Endothelial cell of umbilical vein (primary cell): ENCODE data around the gene CTDP1. TPM values are rescaled to one million over a fixed set of nuclear protein-coding genes. Genes with fewer than 3 reads are reported as not detected.

Experiments
- BruUV-seq: library from RNA; stranded (reverse); fragments of 400-500 nt; replicated peaks from 2 replicates; lab custom pipeline; 2021; lab: Mats Ljungman, UMichigan
- CTCF ChIA-PET: fragments of 300-600, 350-600 bp; sonication (Branson Sonifier 250); formaldehyde crosslinking; loops from one replicate; lab custom pipeline; 2021; ENCODE audit warnings: antibody characterized with exemption, inconsistent platforms; lab: Charles Lee
- POLR2A ChIA-PET: fragments of 300-600, 350-600 bp; sonication (Branson Sonifier 250); formaldehyde crosslinking; loops from one replicate; lab custom pipeline; 2021; ENCODE audit warnings: antibody characterized with exemption, inconsistent platforms; lab: Charles Lee
- DNase-seq: peaks from one replicate; pipeline ENCODE4 v3.0.0-alpha.2; 2011; ENCODE audit warnings: low read depth, low spot score
- FAIRE-seq: peaks from 2 replicates; lab custom pipeline; 2011; peaks lifted over from hg19 to GRCh38; lab: Jason Lieb, UNC
- H2AFZ ChIP-seq: 2 replicates; pipeline ENCODE4 v1.6.0; 2012; ENCODE audit warnings: low read depth, low read length, control low read depth, inconsistent platforms
- H3K27ac ChIP-seq: 2 replicates; pipeline ENCODE4 v1.5.1; 2011; ENCODE audit warnings: low read depth, mild to moderate bottlenecking, control low read depth, low read length, moderate library complexity; ENCODE audit not compliant: insufficient read depth
- H3K27me3 ChIP-seq, 2 experiments: 2 replicates each; pipeline versions ENCODE4 v1.6.0 to v1.6.1; 2011; ENCODE audit warnings: low read length in 2 of 2, mixed read lengths in 1 of 2; ENCODE audit not compliant: control insufficient read depth in 2 of 2, insufficient read depth in 2 of 2
- H3K36me3 ChIP-seq, 2 experiments: 2 replicates in 1 of 2; 3 replicates in 1 of 2; pipeline ENCODE4 v1.5.1; 2011; ENCODE audit warnings: low read length in 2 of 2, mild to moderate bottlenecking in 1 of 2, moderate library complexity in 1 of 2; ENCODE audit not compliant: control insufficient read depth in 2 of 2, insufficient read depth in 2 of 2; ENCODE audit errors: extremely low read depth in 1 of 2
- H3K4me1 ChIP-seq: 3 replicates; pipeline ENCODE4 v1.5.1; 2011; ENCODE audit warnings: mild to moderate bottlenecking, low read length; ENCODE audit not compliant: control insufficient read depth, insufficient read depth; ENCODE audit errors: extremely low read depth
- H3K4me2 ChIP-seq: 2 replicates; pipeline ENCODE4 v1.6.1; 2011; ENCODE audit warnings: low read length, control low read depth, mixed read lengths; ENCODE audit not compliant: insufficient read depth
- H3K4me3 ChIP-seq, 3 experiments: fragments of 200-600 bp in 1 of 3; sonication (generic), shearing (Covaris generic) in 1 of 3; replicated peaks in 1 of 3; 2 replicates each; pipeline ENCODE4 v1.5.1; 2011 to 2016; ENCODE audit warnings: control low read depth in 3 of 3, low read length in 3 of 3, mild to moderate bottlenecking in 2 of 3, inconsistent platforms in 1 of 3, low read depth in 1 of 3, moderate library complexity in 1 of 3; ENCODE audit not compliant: insufficient read depth in 1 of 3
- H3K79me2 ChIP-seq: 2 replicates; pipeline ENCODE4 v1.6.0; 2012; ENCODE audit warnings: low read length, inconsistent platforms; ENCODE audit not compliant: control insufficient read depth, insufficient read depth
- H3K9ac ChIP-seq: replicated peaks from 2 replicates; pipeline ENCODE3; 2011; ENCODE audit warnings: low read length, control low read depth; ENCODE audit not compliant: insufficient read depth; ENCODE audit errors: extremely low read depth
- H3K9me1 ChIP-seq: replicated peaks from 3 replicates; pipeline ENCODE4 v1.6.0; 2011; ENCODE audit warnings: mild to moderate bottlenecking, low read length; ENCODE audit not compliant: control insufficient read depth, insufficient read depth; ENCODE audit errors: extremely low read depth
- H3K9me3 ChIP-seq: replicated peaks from 2 replicates; pipeline ENCODE4 v1.5.1; 2012; ENCODE audit warnings: low read length, inconsistent platforms; ENCODE audit not compliant: control insufficient read depth, insufficient read depth
- H4K20me1 ChIP-seq: replicated peaks from 2 replicates; pipeline ENCODE3; 2011; ENCODE audit warnings: mild to moderate bottlenecking, low read length; ENCODE audit not compliant: control insufficient read depth, insufficient read depth; ENCODE audit errors: extremely low read depth
- CTCF ChIP-seq, 2 donors: IDR thresholded peaks; 1 replicate in 1 of 2; 2 replicates in 1 of 2; pipeline ENCODE4 v1.5.1; 2011; ENCODE audit warnings: low read length in 2 of 2, mild to moderate bottlenecking in 2 of 2, moderate library complexity in 2 of 2, control low read depth in 1 of 2, inconsistent platforms in 1 of 2, low read depth in 1 of 2; ENCODE audit not compliant: insufficient read depth in 1 of 2; ENCODE audit errors: extremely low read depth in 1 of 2
- EZH2 ChIP-seq: IDR thresholded peaks from 2 replicates; pipeline ENCODE4 v1.6.1; 2012; ENCODE audit warnings: borderline replicate concordance, low read depth, mild to moderate bottlenecking, moderate library complexity, low read length, inconsistent platforms; ENCODE audit not compliant: severe bottlenecking
- FOS ChIP-seq: IDR thresholded peaks from 2 replicates; pipeline ENCODE4 v1.6.1; 2011; ENCODE audit warnings: mild to moderate bottlenecking, low read length, moderate library complexity, borderline replicate concordance; ENCODE audit not compliant: insufficient read depth
- GATA2 ChIP-seq: IDR thresholded peaks from 2 replicates; pipeline ENCODE4 v1.7.0; 2011; ENCODE audit warnings: low read depth, mild to moderate bottlenecking, moderate library complexity, mixed read lengths, low read length; ENCODE audit not compliant: insufficient read length, insufficient read depth
- JUN ChIP-seq: IDR thresholded peaks from 2 replicates; pipeline ENCODE4 v1.6.1; 2011; ENCODE audit warnings: borderline replicate concordance, low read depth; ENCODE audit not compliant: insufficient read length, insufficient read depth
- MAX ChIP-seq: IDR thresholded peaks from 2 replicates; pipeline ENCODE4 v1.6.1; 2011; ENCODE audit not compliant: insufficient read depth, insufficient read length
- MYC ChIP-seq: IDR thresholded peaks from one replicate; pipeline ENCODE4 v1.6.1; 2011; ENCODE audit warnings: mild to moderate bottlenecking, low read depth, low read length
- POLR2A ChIP-seq: IDR thresholded peaks from 2 replicates; pipeline ENCODE4 v1.6.1; 2012; ENCODE audit warnings: low read depth, mild to moderate bottlenecking, control low read depth, low read length
- POLR2AphosphoS5 ChIP-seq: IDR thresholded peaks from 2 replicates; pipeline ENCODE4 v1.6.1; 2012; ENCODE audit warnings: low read depth, mild to moderate bottlenecking, control low read depth, low read length, moderate library complexity; ENCODE audit not compliant: insufficient read depth
- dilution Hi-C: fragments of 300-500 bp; cut with MboI; formaldehyde crosslinking; loops from one replicate; pipeline ENCODE4 v1.15.0; 2019; ENCODE audit warnings: low sequenced_read_pairs; ENCODE audit not compliant: extremely low pct_ligation_motif_present
- intact Hi-C: fragments of 100-400 bp; cut with micrococcal nuclease; formaldehyde crosslinking; loops from one replicate; pipeline ENCODE4 v1.10.0; 2022
- polyA plus RNA-seq, 4 experiments: library from polyadenylated mRNA; depleted of rRNA in 3 of 4; stranded (reverse) in 3 of 4; unstranded in 1 of 4; fragments of >200 nt; gene quantifications; 2 replicates each; pipeline versions ENCODE4 v1.2.1 to v1.2.3, GENCODE V29; 2011 to 2012; ENCODE audit warnings: missing spikeins in 1 of 4
- total RNA-seq: library from RNA; stranded (reverse); gene quantifications from 2 replicates; pipeline ENCODE4 v1.2.3, GENCODE V29; 2021

Gene CTDP1
- total and polyA plus RNA-seq, 2 donors (not counting 3 experiments of a cell fraction or from before 2014, with no cell fraction given) = 15.3 to 27.6 TPM

DNA sequence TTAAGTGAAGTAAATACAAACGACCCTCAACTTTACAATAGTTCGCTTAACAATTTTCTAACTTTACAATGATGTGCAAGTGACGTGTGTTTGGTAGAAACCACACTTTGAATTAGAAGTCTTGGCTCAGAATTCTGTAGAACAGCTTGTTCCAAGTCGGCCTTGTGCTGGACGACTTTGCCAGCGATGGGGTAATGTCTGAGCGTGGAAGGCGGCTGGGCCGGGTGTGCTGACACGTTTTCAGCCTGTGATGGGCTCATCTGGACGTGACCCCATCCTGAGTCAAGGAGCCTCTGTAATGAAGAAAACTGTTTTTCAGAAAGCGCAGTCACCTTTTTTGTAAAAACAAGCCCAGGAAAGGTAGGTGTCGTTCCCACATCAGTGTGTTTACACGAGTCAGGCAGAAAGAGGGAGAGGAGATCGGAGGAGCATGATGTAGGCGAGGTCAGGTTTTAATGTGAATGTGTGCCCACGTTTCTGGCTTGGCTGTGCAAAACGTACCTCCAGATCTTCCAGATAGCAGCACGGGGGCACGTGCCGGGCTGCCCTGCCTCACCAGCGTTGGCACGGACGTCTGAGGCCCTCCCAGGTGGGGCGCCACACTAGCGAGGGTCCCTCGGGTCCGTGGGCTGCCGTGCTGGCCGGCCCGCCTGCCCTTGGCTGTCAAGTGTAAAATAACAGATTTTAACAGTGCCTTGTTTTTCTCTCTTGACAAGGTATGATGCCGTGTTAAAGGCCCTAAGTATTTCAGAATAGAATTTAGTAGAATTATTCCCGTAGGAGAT is 54.6 kb downstream of the CTDP1 start:
- BruUV-seq = no TSS peak
- Histone ChIP-seq H3K4me1 (no peaks in the 10 kb centered on the region), H3K9ac (no peak overlapping the region), H2AFZ (no peak overlapping the region), H3K4me3 (no peak overlapping the region), H3K27ac (no peak overlapping the region), H3K27me3 (no peaks in the 10 kb centered on the region), H3K9me3 (no peaks in the 10 kb centered on the region), H3K79me2 (no peaks in the 10 kb centered on the region), H3K9me1 (no peaks in the 10 kb centered on the region), H3K4me2 (no peak overlapping the region), H3K36me3 (peaks cover 5 to 30% of the 10 kb centered on the region in 2 experiments), H4K20me1 (no peaks in the 10 kb centered on the region)
- ChIA-PET POLR2A (no interaction called here), CTCF (no interaction called here)
- intact Hi-C loops = no loop called here
- FAIRE-seq (no peak), DNase-seq (no peak)
- dilution Hi-C loops = no loop called here
- TF ChIP-seq MYC (no peak), GATA2 (no peak), MAX (no peak), POLR2A (no peak), POLR2AphosphoS5 (no peak), EZH2 (no peak), CTCF (IDR thresholded peaks at IDR 0.05; ENCODE audit: extremely low read depth in 1 of 2, insufficient read depth in 1 of 2, low read depth in 1 of 2, low read length in 2 of 2) (no peak), JUN (no peak), FOS (no peak)
